ENCODE measurements around the gene WDR4. TPM values are rescaled to one million over a fixed set of nuclear protein-coding genes. Genes with fewer than 3 reads are reported as not detected.
"Not testable (repeated sequence)": the region's sequence is repeated elsewhere in the genome, so short reads cannot be mapped to it uniquely, and the experiment has no call there.

The WDR4 gene
- total RNA-seq, 1 donor, result 12.8 TPM

GRCh38 chr21:42806509-42807140 lies 72.7 kb downstream of the WDR4 start:
- Histone ChIP-seq H3K4me3 (ENCODE audit: low read length) (no peak overlapping the region), H3K9me3 (ENCODE audit: low read depth, low read length) (no peaks in the 10 kb centered on the region), H3K27me3 (ENCODE audit: insufficient read depth, low read length) (no peaks in the 10 kb centered on the region), H3K4me1 (ENCODE audit: insufficient read depth, low read length) (peaks cover 4% of the 10 kb centered on the region)

GRCh38 chr21:42801616-42802015 lies 77.7 kb downstream of the WDR4 start:
- H3K4me3 ChIP-seq (ENCODE audit: low read length); H3K27me3 ChIP-seq (ENCODE audit: insufficient read depth, low read length); H3K4me1 ChIP-seq (ENCODE audit: insufficient read depth, low read length); H3K9me3 ChIP-seq (ENCODE audit: low read depth, low read length): not testable (repeated sequence)

GRCh38 chr21:42799948-42800347 lies 79.4 kb downstream of the WDR4 start:
- Histone ChIP-seq H3K27me3 (ENCODE audit: insufficient read depth, low read length) (no peaks in the 10 kb centered on the region), H3K4me1 (ENCODE audit: insufficient read depth, low read length) (peaks cover 5% of the 10 kb centered on the region), H3K9me3 (ENCODE audit: low read depth, low read length) (no peaks in the 10 kb centered on the region), H3K4me3 (ENCODE audit: low read length) (no peak overlapping the region)

- Histone ChIP-seq H3K9me3 (ENCODE audit: low read depth, low read length) (no peaks in the 10 kb centered on the region), H3K4me1 (ENCODE audit: insufficient read depth, low read length) (peaks cover 5% of the 10 kb centered on the region), H3K27me3 (ENCODE audit: insufficient read depth, low read length) (no peaks in the 10 kb centered on the region), H3K4me3 (ENCODE audit: low read length) (no peak overlapping the region)
Observed at GRCh38 chr21:42799516-42799915, 79.8 kb downstream of the WDR4 start.

Other genes with a start within 250 kb of the WDR4 start
- 3.0 TPM for gene PDE9A, start 225.9 kb downstream of the WDR4 start, total RNA-seq
- gene NDUFV3, start 13.8 kb upstream of the WDR4 start, total RNA-seq, result 19.3 TPM
- gene ERVH48-1, start 46.1 kb upstream of the WDR4 start, total RNA-seq, result 0.42 TPM
- gene PKNOX1, start 95.0 kb upstream of the WDR4 start, total RNA-seq, result 4.8 TPM
- gene CBS, start 196.3 kb upstream of the WDR4 start, total RNA-seq, result not detected
- gene U2AF1, start 228.0 kb upstream of the WDR4 start, total RNA-seq, result 76.3 TPM